ENCODE results near the gene OR2A5.
A peak's percentile ranks its signal among the peaks of the same experiment; 100 is the strongest.
"Not testable (repeated sequence)": the region's sequence is repeated elsewhere in the genome, so short reads cannot be mapped to it uniquely, and the experiment has no call there.

Gene OR2A5

GRCh38 chr7:144032985-144033709 lies 15.6 kb upstream of the OR2A5 start:
- no peak for DNase-seq (ENCODE audit: low spot score)

GRCh38 chr7:144035385-144035784 lies 13.4 kb upstream of the OR2A5 start:
- no peak for DNase-seq (ENCODE audit: low spot score)

GRCh38 chr7:144036302-144036885 lies 12.4 kb upstream of the OR2A5 start:
- DNase-seq (ENCODE audit: low spot score) = no peak

- no peak for DNase-seq (ENCODE audit: low spot score)
Observed at GRCh38 chr7:144037414-144038035, 11.2 kb upstream of the OR2A5 start.

- no peak for DNase-seq (ENCODE audit: low spot score)
Observed at GRCh38 chr7:144038887-144039286, 9.9 kb upstream of the OR2A5 start.

GRCh38 chr7:144049491-144049890 lies 743 bp downstream of the OR2A5 start:
- DNase-seq (ENCODE audit: low spot score) = no peak

- no peak for DNase-seq (ENCODE audit: low spot score)
Observed at GRCh38 chr7:144050093-144050492, 1.3 kb downstream of the OR2A5 start.

GRCh38 chr7:144050884-144051283 lies 2.1 kb downstream of the OR2A5 start:
- not testable (repeated sequence) for DNase-seq (ENCODE audit: low spot score)

- DNase-seq (ENCODE audit: low spot score) = no peak
Observed at GRCh38 chr7:144057954-144058353, 9.2 kb downstream of the OR2A5 start.

- DNase-seq (ENCODE audit: low spot score) = peak; percentile 31
Observed at GRCh38 chr7:144063710-144064109, 15.0 kb downstream of the OR2A5 start.

GRCh38 chr7:144069511-144069910 lies 20.8 kb downstream of the OR2A5 start, which contains the start of gene OR2A25:
Gene OR2A25, plus strand, starts transcription at chr7:144069811. Its CDS starts 4,409 bp downstream, at chr7:144074220.
- DNase-seq (ENCODE audit: low spot score) = no peak

- no peak for DNase-seq (ENCODE audit: low spot score)
Observed at GRCh38 chr7:144069953-144070352, 21.2 kb downstream of the OR2A5 start.

GRCh38 chr7:144074374-144074773 lies 25.6 kb downstream of the OR2A5 start:
- DNase-seq (ENCODE audit: low spot score) = peak; percentile 9

- DNase-seq (ENCODE audit: low spot score) = no peak
Observed at GRCh38 chr7:144085978-144086377, 37.2 kb downstream of the OR2A5 start, which contains the start of gene OR2A12. Gene OR2A12, plus strand, starts transcription at chr7:144086278. Its CDS starts 8,830 bp downstream, at chr7:144095108.

- DNase-seq (ENCODE audit: low spot score) = no peak
Observed at GRCh38 chr7:144086730-144087129, 38.0 kb downstream of the OR2A5 start.

- no peak for DNase-seq (ENCODE audit: low spot score)
Observed at GRCh38 chr7:144087230-144087629, 38.5 kb downstream of the OR2A5 start.

GRCh38 chr7:144090667-144091066 lies 41.9 kb downstream of the OR2A5 start:
- no peak for DNase-seq (ENCODE audit: low spot score)

- DNase-seq (ENCODE audit: low spot score) = no peak
Observed at GRCh38 chr7:144098776-144099175, 50.0 kb downstream of the OR2A5 start.

GRCh38 chr7:144100607-144101006 lies 51.9 kb downstream of the OR2A5 start:
- DNase-seq (ENCODE audit: low spot score) = no peak

GRCh38 chr7:144102041-144102440 lies 53.3 kb downstream of the OR2A5 start:
- no peak for DNase-seq (ENCODE audit: low spot score)

GRCh38 chr7:144105211-144105610 lies 56.5 kb downstream of the OR2A5 start:
- no peak for DNase-seq (ENCODE audit: low spot score)

All from NAMALWA (cell line).